ENCODE measurements around the gene SHISA5.

SHISA5 gene

GRCh38 chr3:48456456-48456855 lies 47.5 kb downstream of the SHISA5 start:
- DNase-seq = peak; percentile 64

- no peak for DNase-seq
Observed at GRCh38 chr3:48451270-48451669, 52.7 kb downstream of the SHISA5 start.

- peak; percentile 72 for DNase-seq
Observed at GRCh38 chr3:48446425-48447193, 57.4 kb downstream of the SHISA5 start, which contains the start of gene ATRIP. ATRIP (plus strand) TSS chr3:48446737; CDS start chr3:48446846, 109 bp downstream.

- no peak for DNase-seq
Observed at GRCh38 chr3:48446043-48446424, 57.9 kb downstream of the SHISA5 start.

- DNase-seq = no peak
Observed at GRCh38 chr3:48445277-48445882, 58.6 kb downstream of the SHISA5 start.

- no peak for DNase-seq
Observed at GRCh38 chr3:48441940-48442339, 62.0 kb downstream of the SHISA5 start.

GRCh38 chr3:48440590-48440958 lies 63.4 kb downstream of the SHISA5 start:
- DNase-seq = no peak

GRCh38 chr3:48439820-48440589 lies 64.0 kb downstream of the SHISA5 start, which contains the start of the genes CCDC51 and TMA7:
CCDC51 (minus strand) TSS chr3:48440119; CDS start chr3:48435128, 4,991 bp downstream.
TMA7 (plus strand) TSS chr3:48440257; CDS start chr3:48440297, 40 bp downstream.
- DNase-seq = peak; percentile 95

GRCh38 chr3:48437812-48438211 lies 66.2 kb downstream of the SHISA5 start:
- DNase-seq = no peak

GRCh38 chr3:48436855-48437254 lies 67.1 kb downstream of the SHISA5 start:
- no peak for DNase-seq

GRCh38 chr3:48436477-48436787 lies 67.5 kb downstream of the SHISA5 start:
- DNase-seq = no peak

GRCh38 chr3:48435774-48436476 lies 68.0 kb downstream of the SHISA5 start:
- peak; percentile 38 for DNase-seq

- no peak for DNase-seq
Observed at GRCh38 chr3:48435223-48435595, 68.8 kb downstream of the SHISA5 start.

GRCh38 chr3:48434591-48435222 lies 69.3 kb downstream of the SHISA5 start:
- DNase-seq = no peak

- DNase-seq = no peak
Observed at GRCh38 chr3:48433472-48434118, 70.4 kb downstream of the SHISA5 start.

GRCh38 chr3:48432411-48433371 lies 71.3 kb downstream of the SHISA5 start:
- no peak for DNase-seq

- DNase-seq = no peak
Observed at GRCh38 chr3:48431224-48432029, 72.5 kb downstream of the SHISA5 start.

- no peak for DNase-seq
Observed at GRCh38 chr3:48430708-48431101, 73.3 kb downstream of the SHISA5 start.

GRCh38 chr3:48429960-48430707 lies 73.8 kb downstream of the SHISA5 start, which contains the start of gene PLXNB1:
PLXNB1 (minus strand) TSS chr3:48430086; CDS start chr3:48424611, 5,475 bp downstream.
- DNase-seq = peak; percentile 44

Measured in NCI-H1048 (cell line).